Measurements from ENCODE around the gene HLA-DRB1. TPM values are rescaled to one million over a fixed set of nuclear protein-coding genes. Genes with fewer than 3 reads are reported as not detected.

The HLA-DRB1 gene
- total RNA-seq, 2 donors from 2014 or later = 20.5 to 30.3 TPM

- H3K4me1 ChIP-seq = no peaks in the 10 kb centered on the region
- no peaks in the 10 kb centered on the region for H3K27me3 ChIP-seq
- H3K9me3 ChIP-seq = no peaks in the 10 kb centered on the region
- WGBS, 2 donors = 48 to 74% methylated on average over 3 of the region's 4 CpGs
- DNase-seq (no peak), ATAC-seq (no peak)
- intact Hi-C loops (cut with DNase I) = no loop called here
- no peak for TF ChIP-seq CTCF (IDR thresholded peaks at IDR 0.05)
- TF ChIP-seq POLR2A (IDR thresholded peaks at IDR 0.05) = no peak
- no peak overlapping the region for H3K27ac ChIP-seq
- H3K36me3 ChIP-seq (replicated peaks in 1 of 2; ENCODE audit: insufficient read depth in 1 of 2, low read depth in 2 of 2) = no peaks in the 10 kb centered on the region
- no peak overlapping the region for H3K4me3 ChIP-seq
These were observed 17.8 kb upstream of the HLA-DRB1 start for GRCh38 chr6:32607263-32607987.

DNA sequence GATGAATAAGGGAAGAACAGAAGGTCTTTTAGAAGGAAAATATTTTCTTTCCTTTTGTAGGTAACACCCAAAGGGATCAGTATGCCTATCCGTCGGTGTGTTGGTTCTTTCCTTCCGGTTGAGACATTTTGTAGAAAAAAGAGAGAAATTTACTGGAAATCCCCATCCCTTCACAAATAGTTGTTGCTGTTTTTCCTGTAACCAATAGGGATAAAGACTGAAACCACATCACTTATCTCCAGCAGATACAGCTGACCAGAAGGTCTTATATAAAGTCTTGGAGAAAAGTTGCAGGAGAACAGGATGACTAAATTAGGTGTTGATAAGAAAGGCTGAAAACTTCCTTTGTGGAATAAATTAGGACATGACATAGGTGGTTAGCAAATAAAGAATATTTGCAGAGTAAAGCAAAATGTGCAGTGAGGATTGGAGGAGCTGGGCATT lies 14.8 kb upstream of the HLA-DRB1 start:
- H3K9me3 ChIP-seq = no peaks in the 10 kb centered on the region
- ATAC-seq (no peak), DNase-seq (no peak)
- no peaks in the 10 kb centered on the region for H3K27me3 ChIP-seq
- intact Hi-C loops (cut with DNase I) = no loop called here
- no peaks in the 10 kb centered on the region for H3K4me1 ChIP-seq
- no peak overlapping the region for H3K27ac ChIP-seq
- TF ChIP-seq POLR2A (IDR thresholded peaks at IDR 0.05) (no peak), CTCF (IDR thresholded peaks at IDR 0.05) (no peak)
- H3K36me3 ChIP-seq (replicated peaks in 1 of 2; ENCODE audit: insufficient read depth in 1 of 2, low read depth in 2 of 2) = no peaks in the 10 kb centered on the region
- H3K4me3 ChIP-seq = no peak overlapping the region
- WGBS, 2 donors = 0 to 3% methylated on average over 3 of the region's 3 CpGs

DNA sequence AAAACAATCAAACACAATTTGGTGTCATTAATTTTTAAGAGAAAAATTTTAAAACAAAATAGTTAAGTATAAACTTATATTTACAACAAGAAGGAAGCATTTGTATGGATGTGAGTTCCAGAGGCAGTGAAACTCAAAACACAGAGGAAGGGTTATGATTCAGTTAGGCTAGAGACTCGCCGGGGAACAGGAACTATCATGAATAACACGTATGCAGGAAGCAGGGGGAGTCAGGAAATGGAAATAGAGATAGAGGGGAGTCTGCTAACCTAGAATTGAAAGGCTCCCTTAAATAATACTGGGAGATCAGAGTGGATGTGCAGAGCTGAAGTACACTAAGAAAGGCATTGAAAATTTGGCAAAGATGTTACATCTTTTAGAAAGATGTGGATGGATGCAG lies 14.2 kb upstream of the HLA-DRB1 start:
- TF ChIP-seq POLR2A (IDR thresholded peaks at IDR 0.05) (no peak), CTCF (IDR thresholded peaks at IDR 0.05) (no peak)
- H3K27me3 ChIP-seq = no peaks in the 10 kb centered on the region
- H3K27ac ChIP-seq = no peak overlapping the region
- no peak overlapping the region for H3K4me3 ChIP-seq
- H3K9me3 ChIP-seq = no peaks in the 10 kb centered on the region
- WGBS, 2 donors = 6 to 7% methylated on average over 3 of the region's 3 CpGs
- no peaks in the 10 kb centered on the region for H3K36me3 ChIP-seq (replicated peaks in 1 of 2; ENCODE audit: insufficient read depth in 1 of 2, low read depth in 2 of 2)
- intact Hi-C loops (cut with DNase I) = no loop called here
- H3K4me1 ChIP-seq = no peaks in the 10 kb centered on the region
- no peak for ATAC-seq
- no peak for DNase-seq

- Histone ChIP-seq H3K4me3 (no peak overlapping the region), H3K27ac (no peak overlapping the region), H3K4me1 (no peaks in the 10 kb centered on the region), H3K27me3 (no peaks in the 10 kb centered on the region), H3K36me3 (replicated peaks in 1 of 2; ENCODE audit: insufficient read depth in 1 of 2, low read depth in 2 of 2) (no peaks in the 10 kb centered on the region), H3K9me3 (no peaks in the 10 kb centered on the region)
- no peak for TF ChIP-seq POLR2A (IDR thresholded peaks at IDR 0.05)
- TF ChIP-seq CTCF (IDR thresholded peaks at IDR 0.05) = no peak
- intact Hi-C loops (cut with DNase I) = no loop called here
- DNase-seq (no peak), ATAC-seq (no peak)
- WGBS, 2 donors = 56 to 65% methylated on average over 3 of the region's 5 CpGs
These were observed 13.6 kb upstream of the HLA-DRB1 start for GRCh38 chr6:32603222-32603621.

DNA sequence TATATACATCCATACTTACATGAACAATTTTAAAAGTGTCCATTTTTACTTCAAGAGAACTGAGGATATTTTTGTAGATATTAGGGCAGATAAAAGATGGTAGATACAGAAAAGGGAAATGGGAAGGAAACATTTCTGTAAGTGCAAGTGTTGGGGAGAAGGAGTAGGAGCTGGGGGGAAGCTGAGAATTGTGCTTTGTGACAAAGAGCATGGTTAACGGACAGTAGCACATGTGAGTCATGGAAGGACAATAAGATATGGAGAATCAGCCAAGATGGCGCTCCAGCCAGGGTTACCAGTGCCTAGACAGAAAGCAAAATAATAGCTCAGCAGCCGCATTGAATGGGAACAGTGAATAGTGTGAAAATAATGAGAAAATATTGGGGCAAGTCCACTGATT lies 12.7 kb upstream of the HLA-DRB1 start:
- no peak for ATAC-seq
- H3K4me3 ChIP-seq = no peak overlapping the region

More for the DNA sequence above, 12.7 kb upstream of the HLA-DRB1 start:
- DNase-seq = no peak
- no peaks in the 10 kb centered on the region for H3K27me3 ChIP-seq
- H3K4me1 ChIP-seq = no peaks in the 10 kb centered on the region
- no peaks in the 10 kb centered on the region for H3K36me3 ChIP-seq (replicated peaks in 1 of 2; ENCODE audit: insufficient read depth in 1 of 2, low read depth in 2 of 2)
- TF ChIP-seq CTCF (IDR thresholded peaks at IDR 0.05) = no peak
- TF ChIP-seq POLR2A (IDR thresholded peaks at IDR 0.05) = no peak
- WGBS, 2 donors = 48 to 49% methylated on average over 3 of the region's 3 CpGs
- H3K27ac ChIP-seq = no peak overlapping the region
- intact Hi-C loops (cut with DNase I) = no loop called here
- no peaks in the 10 kb centered on the region for H3K9me3 ChIP-seq
